COLO668 (cell line): ENCODE results near the gene PRR5L.
A peak's percentile ranks its signal among the peaks of the same experiment; 100 is the strongest.
"Not testable (repeated sequence)": the region's sequence is repeated elsewhere in the genome, so short reads cannot be mapped to it uniquely, and the experiment has no call there.

Experiments used
- DNase-seq: peaks from one replicate; lab custom pipeline; 2025; ENCODE audit not compliant: unreplicated experiment; lab: John Stamatoyannopoulos, UW

Gene PRR5L

DNA sequence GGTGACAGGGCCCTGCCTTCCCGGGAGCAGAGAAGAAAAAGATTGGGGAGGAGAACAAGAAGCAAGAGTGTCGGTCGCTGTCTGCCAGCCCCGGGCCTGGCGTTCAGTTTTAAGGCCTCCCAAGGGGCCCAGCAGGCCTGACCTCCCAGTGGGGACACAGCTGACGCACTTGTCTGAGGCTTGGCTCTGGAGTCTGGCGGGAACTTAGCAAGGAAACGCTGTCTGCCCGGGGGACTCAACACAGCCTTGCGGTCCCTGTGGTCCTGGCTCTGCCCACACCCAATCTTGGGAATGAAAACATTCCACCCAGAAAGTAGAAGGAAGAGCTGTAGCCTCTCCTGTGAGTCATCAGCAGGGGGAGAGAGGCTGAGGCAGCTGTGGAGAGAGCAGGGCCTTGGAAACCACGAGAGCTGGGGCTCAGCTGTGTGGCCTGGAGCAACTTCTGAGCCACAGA lies 159.6 kb downstream of the PRR5L start:
- DNase-seq, result peak; percentile 19

DNA sequence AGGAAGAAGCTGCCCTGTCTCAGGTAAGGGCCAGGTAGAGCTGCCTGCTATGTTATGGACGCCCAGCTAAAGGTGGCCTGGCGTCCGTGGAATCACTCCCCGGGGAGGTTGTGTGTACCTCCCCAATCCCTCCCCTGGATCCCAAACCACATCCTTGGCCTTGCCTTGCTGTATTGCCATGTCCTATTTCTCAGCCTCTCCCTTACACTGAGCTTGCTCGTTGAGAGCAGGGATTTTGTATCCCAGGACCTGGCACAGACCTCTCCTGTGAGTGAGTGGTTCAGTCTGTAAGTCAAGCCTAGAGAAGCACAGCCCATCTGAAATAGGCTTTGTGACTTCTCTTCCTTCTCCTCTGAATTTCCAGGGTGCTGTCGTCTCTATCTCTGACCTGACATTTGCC lies 160.1 kb downstream of the PRR5L start:
- no peak for DNase-seq

DNA sequence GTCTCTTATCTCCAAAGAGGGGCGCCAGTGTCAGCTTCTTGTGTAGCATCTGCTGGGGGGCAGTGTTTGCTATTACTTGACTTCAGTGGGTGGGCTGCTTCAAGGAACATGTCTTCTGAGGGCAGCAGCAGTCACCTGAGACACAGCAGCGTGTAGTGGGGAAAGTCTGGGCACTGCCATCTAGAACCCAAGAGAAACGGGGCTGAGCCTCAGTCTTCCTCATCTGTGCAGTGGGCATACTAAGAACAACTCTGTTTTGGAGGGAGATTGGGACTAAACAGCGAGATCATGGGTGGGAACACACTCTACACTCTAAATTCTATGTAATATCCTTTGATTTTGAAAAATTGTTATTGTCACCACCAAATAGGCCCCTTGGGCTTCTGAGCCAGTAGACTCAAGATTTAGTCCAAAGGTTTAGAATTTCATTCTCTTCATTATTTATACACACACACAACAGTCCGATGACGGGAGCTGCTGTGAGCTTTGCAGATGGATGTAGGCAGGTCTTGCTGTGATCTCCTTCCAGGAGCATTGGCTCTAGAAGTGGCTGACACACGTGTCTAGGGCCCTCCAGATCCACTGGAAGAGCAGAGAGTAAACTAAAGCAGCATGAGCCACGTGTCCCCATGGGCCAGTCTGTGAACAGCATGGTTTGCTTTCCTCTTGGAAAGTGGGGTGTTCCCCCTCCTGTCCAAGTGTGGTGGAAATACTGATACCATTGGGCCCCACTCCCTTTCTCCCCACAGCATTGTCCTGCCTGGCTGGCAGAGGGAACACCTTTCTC lies 162.2 kb downstream of the PRR5L start:
- no peak for DNase-seq

DNA sequence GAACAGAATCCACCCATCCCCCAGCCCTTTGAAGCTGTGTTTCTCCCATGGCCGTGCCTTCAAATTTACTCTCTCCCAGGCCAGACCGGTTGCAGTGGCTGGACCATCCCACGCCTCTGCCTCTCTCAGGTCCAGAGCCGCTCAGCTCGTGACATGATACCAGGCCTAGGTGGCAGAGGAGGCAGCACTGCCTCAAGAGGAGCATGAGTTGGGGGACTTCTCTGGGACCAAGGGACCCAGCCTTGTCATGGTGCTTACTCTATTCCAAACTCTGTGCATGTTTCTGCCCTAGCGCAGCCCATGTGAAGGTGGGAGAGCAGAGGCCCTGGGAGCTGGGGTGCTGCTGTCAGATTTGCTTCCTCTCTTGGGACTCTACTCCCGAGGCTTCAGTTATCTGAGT lies 163.0 kb downstream of the PRR5L start:
- no peak for DNase-seq

DNA sequence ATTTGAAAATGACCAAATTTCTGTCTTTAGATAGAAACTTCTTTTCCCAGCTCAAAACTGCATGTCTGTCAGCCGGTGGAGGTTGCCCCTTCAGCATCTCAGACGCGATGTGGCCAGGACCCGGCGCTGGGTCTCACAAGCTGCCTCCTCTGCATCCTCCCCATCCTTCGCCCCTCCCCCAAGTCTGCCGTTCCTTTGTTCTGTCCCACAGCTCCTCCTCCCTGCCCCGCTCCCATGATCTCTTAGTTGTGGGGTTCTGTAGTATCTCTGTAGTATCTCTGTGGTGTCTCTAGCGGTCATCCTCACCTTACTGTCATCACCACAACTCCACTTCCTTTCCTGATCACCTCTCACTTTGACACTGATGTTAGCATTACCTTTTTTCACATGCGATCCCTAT lies 164.1 kb downstream of the PRR5L start:
- no peak for DNase-seq

GRCh38 chr11:36462321-36462720 lies 166.2 kb downstream of the PRR5L start:
- DNase-seq, result no peak

DNA sequence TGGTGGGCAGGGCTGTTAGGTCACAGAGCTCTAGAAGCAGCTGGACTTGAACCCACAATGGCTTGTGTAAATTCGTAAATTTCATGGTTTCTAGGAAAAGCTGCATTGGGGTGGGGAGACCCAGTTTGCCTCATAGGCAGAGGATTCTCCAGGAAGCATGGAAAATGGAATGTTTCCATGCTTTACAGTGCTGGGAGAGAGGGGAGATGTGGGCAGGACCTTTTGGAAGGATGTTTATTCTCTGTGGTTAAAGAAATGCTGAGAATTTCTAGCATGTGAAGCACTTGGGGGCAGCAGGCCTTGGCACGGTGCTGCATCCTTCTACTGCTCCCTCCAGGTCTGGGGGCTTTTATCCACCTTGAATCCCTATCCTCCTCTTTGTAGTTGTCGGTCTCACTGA lies 167.7 kb downstream of the PRR5L start:
- no peak for DNase-seq

GRCh38 chr11:36464720-36465119 lies 168.6 kb downstream of the PRR5L start:
- DNase-seq, result no peak

DNA sequence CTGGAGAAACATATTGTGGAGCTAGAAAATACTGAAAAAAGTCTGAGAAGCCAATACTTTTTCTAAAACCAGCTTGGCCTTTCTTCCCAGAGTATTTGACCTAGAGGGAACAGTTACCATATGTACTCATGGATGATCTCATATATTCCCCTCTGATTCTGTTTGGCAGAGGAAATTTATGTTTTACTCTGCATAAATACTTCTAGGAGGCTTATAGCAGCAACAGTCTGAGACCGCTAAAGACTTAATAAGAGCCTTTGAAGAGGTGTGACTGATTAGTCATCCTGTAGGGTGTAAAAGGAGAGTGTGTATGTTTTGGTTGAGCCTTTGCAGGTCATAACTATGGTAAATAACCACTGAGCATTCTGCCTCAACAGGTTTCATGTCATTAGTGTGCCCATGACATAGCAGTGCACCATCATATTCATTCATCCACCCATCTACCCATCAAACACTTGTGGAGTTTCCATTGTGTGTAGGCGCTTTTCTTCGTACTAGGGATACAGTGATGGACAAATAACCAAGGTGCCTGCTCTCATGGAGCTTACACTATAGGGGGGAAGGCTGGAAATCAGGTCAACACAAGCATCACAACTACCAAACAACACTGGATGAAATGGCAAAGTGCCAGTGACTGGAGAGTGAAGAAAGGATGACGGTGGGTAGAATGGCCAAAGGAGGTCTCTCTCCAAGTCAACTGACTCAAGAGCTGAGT lies 169.5 kb downstream of the PRR5L start:
- no peak for DNase-seq

- DNase-seq, result no peak
These were observed 170.9 kb downstream of the PRR5L start for GRCh38 chr11:36467012-36467411.

DNA sequence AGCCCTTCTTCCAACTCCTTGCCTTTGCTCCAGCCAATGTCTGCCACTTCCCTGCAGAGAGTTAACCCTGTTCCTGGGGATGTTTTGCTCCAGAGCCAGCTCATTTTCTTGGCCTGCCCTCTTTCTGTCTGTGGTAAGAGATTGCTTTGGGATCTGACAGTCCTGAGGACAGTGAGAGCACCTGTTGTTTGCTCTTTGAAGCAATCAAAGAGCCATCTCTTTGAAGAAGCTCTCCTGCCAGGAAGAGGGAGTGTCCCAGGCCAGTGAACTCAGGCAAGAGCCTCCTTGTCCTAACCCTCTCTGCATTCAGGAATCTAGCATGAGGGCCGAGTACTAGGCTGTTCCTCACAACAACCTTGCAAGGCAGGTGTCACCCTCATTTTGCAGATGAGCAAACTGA lies 171.8 kb downstream of the PRR5L start:
- DNase-seq, result no peak

DNA sequence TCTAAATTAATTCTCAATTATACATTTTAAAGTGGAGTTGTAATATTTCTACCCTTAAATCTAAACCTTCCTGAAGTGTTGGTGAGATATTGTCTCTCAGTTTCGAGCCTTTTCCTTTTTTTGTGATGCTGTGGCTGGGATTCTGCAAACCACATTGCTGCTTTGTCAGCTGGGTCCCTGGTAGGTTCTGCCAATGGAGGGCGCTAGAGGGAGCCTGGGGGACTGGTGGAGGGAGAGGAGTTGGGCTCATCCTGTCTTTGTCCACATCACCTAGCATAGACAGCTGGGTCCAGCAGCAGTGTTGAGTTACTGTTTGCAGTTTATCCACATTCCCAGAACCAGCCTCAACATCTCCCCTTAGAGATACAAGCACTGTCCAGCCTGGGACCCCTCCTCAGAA lies 173.0 kb downstream of the PRR5L start:
- DNase-seq, result peak; percentile 26

DNA sequence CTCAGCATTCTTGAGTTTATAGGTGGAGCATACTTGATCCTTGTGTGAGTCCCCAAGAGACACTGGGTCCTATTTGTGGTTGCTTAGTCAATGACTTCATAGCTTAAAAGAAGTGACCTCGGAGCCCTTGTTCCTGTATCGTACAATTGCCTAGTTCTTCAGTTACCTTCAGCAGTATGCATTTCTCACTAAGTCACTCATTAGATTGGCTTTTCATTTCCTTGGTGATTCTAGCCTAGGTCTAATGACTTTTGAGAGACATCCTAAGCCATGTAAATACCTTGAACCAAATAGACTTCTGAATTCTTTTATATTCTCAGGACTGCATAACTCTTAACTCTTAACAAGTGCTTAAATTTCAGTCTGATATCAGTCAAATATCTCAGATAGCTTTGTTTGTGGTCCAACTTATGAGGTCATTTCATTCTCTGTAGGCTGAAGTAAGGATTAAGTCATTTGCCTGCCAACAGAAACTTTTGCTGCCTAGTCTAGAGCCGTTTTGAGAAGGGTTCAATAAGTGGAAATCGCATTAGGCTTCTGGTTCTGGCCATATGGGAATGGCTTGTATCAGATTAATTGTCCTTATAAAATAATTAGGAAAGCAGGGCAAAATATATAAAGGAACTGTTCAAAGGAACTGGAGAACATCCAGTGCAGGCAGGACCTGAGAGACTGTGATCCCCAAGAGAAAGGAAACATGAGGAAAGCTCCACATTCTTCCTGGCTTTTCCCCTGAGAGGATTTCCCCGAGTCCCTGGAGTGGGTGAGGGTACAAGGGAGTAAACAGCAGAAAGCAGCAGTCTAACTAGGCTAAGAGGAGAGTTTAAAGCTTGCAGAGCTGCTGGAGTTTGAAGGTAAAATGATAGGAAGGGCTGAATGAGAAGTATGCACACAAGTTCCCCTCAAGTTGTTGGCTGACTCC lies 174.1 kb downstream of the PRR5L start:
- no peak for DNase-seq

GRCh38 chr11:36471577-36471976 lies 175.5 kb downstream of the PRR5L start:
- no peak for DNase-seq

- DNase-seq, result no peak
These were observed 179.1 kb downstream of the PRR5L start for GRCh38 chr11:36475192-36475591.

- peak; percentile 37 for DNase-seq
These were observed 182.7 kb downstream of the PRR5L start for GRCh38 chr11:36478700-36479329.

DNA sequence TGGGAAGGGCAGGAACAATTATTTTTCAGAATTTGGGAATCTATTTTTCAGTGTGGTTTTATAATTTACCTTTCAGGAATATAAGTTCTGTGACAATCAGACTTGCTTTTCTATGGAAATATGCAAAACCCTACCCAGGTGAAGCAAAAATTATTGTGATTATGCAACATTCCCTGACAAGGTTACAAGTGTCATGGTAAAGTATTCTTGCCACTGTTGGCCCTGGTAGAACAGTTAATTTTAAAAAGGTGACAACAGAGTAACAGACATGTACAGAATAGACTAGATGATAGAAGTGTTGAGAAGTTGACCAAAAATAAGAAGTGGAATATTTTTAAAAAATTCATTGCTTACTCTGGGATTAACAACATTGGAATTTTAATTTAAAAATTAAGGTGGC lies 184.7 kb downstream of the PRR5L start:
- no peak for DNase-seq

DNA sequence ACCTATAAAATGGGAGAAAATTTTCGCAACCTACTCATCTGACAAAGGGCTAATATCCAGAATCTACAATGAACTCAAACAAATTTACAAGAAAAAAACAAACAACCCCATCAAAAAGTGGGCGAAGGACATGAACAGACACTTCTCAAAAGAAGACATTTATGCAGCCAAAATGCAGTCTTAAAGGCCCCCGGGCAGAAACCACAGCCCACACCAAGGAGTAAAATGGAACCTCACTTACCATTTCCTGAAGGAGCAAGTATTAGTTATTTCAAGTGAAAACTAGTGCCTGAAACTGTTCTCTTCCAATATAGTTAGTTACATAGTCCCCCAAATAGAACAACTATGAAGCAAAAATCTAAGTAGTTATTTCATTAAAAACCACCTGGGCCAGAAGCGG lies 187.0 kb downstream of the PRR5L start:
- not testable (repeated sequence) for DNase-seq

GRCh38 chr11:36485298-36486002 lies 189.4 kb downstream of the PRR5L start:
- no peak for DNase-seq

DNA sequence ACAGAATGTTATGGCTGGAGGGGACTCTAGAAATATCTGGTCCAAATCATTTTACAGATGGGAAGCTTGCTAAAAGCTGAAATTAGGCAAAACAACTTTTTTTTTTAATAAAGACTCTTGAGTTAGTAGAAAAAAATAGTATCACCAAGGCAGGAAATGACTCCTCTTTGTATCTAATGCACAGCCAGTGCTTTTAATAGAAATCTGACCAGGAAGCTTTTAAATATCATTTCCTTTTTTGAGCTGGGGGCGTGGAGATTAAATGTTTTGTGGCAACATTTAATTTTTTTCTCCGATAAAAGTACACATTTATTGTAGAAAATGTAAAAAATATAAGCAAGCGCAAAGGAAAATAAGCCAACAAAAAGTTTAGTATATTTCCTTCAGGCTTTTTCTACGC lies 191.5 kb downstream of the PRR5L start:
- DNase-seq, result no peak
